Dedifferentiated amniotic fluid mesenchymal stem cell (primary cell): ENCODE results near the gene UQCR11.

Experiments
- DNase-seq: peaks from one replicate; pipeline ENCODE4 v3.0.0-alpha.2; 2016; ENCODE audit errors: extremely low spot score

Gene UQCR11

DNA sequence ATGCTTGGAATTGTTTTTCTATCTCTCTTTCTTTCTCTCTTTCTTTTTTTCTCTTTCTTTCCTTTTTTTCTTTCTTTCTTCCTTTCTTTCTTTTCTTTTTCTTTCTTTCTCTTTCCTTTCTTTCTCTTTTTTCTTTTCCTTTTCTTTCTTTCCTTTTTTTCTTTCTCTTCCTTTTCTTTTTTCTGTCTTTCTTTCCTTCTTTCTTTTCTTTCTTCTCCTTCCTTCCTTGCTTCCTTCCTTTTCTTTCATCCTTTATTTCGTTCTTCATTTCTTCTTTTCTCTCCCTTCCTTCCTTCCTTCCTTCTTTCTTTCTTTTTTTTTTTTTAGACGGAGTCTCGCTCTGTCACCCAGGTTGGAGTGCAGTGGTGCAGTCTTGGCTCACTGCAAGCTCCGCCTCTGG lies 35.3 kb downstream of the UQCR11 start:
- no peak for DNase-seq

DNA sequence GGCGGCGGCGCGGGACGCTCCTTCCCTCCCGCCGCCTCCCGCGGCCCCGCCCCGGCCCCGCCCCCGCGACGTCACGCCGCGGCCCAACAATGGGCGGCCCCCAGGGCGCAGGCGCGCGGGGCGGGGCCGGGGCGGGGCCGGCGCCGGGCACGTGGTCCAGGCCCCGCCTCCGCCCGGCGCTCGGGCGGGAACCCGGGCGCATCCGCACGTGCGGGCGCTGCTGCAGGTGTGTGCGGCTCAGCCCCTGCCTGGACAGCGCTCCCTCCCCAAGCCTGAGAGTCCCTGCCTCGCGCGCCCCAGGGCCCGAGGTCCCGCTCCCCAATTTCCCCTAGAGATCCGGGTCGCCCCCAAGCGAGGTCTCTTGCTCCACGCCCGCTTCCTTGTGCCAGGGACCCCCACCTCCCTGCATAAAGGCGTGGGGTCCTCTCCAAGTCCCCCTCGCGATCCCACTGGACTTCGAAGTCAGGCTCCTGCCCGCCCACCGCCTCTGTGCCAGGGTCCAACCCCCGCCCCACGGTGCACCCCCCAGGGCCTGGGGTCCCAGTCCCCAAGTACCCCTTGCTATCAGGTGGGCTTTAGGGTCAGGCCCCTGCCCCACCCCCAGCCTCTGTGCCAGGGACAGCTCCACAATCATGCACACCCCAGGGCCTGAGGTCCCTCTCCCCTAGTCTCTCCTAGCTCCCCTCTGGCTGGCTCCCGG lies 36.8 kb downstream of the UQCR11 start, which contains the start of gene MEX3D:
Gene MEX3D (minus strand): TSS at position 6 of the 700 bp plus-strand sequence. CDS start 267 bp downstream, outside the sequence.
- peak; percentile 29 for DNase-seq

DNA sequence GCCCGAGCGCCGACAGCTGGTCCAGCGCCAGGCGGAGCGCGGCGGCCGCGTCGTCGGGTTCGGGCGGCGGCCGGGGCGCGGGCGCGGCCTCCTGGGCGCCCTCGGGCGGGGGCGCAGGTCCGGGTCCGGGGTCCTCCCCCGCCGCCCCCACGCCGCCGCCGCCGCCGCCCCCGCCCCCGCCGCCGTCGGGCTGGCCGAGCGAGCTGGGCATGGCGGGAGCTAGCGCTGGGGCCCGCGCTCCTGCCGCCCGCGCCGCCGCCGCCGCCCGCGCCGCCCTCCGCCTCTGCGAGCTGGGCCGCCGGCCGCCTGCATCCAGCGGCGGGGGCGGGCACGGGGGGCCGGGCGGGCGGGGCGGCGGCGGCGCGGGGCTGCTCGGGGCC lies 37.4 kb downstream of the UQCR11 start:
- DNase-seq, result no peak

DNA sequence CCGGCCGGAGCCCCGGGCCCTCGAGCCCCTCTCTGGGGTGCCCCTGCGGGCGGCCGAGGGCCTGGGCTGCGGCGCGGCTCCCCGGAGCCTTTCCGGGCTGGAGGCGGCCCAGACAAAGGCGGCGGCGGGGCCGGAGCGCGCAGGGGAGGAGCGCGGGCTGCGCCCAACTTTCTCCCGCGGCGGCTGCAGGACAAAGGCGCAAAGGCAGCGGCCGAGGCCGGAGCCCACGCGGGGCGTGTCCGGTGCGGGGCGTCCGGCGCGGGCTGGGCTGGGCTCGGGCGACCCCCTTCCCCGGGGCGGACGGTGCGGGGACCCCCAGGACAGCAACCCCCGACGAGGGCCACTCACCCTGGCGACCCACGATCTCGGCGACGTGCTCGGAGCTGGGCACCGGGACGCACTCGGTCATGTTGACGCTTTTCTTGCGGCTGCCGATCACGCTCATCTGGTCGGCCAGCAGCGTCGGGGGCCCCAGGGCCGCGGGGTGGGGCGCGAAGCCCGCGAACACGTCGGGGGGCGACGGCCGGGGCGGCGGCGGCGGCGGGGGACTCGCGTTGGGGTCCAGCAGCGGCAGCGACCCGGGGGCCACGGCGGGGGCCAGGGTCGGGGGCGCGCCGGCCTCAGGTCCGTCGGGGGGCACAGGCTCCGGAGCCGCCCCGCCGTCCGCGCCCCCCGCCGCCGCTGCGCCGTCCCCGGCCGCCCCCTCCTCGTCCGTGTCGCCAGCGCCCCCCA lies 38.0 kb downstream of the UQCR11 start:
- DNase-seq, result no peak

DNA sequence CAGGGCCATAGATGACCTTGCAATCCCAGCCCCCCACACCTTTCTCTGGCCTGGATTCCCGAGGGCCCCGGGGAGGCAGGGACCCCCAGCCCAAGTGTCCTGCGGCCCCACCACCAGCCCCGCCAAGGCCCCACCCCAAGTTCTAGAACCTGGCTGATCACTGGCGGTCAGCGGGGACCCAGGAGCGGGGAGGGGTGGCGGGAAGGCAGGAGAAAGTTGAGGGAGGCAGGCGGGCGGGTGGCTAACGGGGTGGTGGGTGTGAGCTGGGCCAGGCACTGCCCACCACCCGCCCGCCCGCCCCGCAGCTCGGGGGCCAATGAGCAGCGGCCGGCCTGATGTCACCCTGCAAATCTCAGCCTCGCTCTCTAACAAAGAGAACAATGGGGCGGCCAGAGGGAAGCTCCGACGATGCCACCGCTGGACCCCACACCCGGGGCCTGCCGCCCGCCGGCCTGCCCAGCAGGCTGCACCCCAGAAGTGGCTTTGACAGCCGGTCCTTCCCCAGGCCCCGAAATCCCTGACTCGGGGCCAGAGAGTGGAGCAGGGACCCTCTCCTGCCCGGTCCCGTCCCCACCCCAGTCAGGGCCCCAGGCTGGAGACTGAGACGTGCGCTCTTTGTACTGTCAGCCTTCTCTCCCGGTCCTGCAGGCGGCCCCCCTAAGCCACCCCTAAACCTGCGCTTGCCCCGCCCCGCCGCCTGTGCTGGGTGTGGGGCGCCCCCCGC lies 38.7 kb downstream of the UQCR11 start:
- peak; percentile 69 for DNase-seq

DNA sequence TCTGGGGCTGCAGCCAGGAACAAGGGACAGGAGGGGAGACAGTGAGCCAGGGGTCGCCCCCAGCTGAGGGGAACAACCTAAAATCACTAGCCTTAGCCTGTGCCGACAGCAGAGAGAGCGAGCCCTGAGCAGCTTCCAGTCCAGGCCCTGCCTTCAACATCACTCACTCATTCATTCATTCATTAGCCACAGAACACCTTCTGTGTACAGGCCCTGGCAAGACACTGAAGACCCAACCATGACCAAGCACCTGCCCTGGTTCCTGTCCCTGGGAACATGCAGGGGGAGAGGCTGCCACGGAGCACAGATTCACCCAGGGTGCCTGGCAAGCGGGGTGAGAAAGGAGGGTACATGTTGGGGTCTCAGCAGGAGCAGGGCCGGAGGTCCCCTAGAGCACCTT lies 42.0 kb downstream of the UQCR11 start:
- DNase-seq, result no peak

DNA sequence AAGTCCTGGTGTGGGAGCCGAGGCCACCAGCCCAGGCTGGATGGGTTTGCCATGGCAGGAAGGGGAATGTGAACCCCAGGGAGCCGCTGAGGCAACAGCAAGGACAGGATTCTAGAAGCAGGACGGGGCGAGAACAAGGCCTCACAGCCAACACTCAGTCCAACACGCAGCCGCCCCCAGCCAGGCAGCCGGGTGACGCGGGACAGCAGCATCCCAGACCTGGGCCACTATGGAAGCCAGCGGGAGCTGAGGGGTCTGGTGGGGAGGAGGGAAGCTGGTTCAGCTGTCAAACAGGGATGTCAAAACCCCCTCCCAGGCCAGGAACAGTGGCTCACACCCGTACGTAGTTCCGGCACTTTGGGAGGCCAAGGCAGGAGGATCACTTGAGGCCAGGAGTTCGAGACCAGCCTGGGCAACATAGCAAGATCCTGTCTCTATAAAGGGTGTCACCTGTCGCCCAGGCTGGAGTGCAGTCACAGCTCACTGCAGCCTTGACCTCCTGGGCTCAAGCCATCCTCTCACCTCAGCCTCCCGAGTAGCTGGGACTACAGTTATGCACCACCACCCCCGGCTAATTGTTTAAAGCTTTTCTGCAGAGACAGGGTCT lies 43.9 kb downstream of the UQCR11 start:
- no peak for DNase-seq

DNA sequence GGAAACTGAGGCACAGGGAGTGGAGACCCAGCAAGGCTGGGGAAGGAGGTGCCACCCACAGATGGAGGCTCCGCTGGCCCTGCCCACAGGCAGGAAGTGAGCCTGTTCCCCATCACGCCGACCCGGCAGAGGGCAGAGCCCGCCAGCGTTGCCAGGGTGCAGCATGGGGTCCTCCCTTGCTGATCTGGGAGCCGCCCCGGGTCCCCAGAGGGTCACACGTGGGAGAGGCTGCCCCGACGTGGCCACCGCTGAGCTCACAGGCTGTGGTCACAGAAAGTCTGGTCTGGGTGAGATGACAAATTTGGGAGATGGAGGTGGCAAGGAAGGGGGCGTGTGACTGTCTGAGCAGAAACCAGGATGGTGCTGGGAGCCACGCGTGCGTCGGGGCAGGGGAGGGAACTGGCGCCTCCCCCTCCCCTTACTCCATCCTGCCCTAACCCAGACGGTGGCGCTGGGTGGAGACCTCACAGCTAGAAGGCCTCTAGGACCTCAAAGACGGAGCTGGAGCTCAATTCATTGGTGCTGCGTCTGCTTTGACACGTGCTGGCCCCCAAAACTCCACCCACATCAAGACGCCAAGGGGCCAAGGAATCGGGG lies 44.9 kb downstream of the UQCR11 start:
- DNase-seq, result no peak

DNA sequence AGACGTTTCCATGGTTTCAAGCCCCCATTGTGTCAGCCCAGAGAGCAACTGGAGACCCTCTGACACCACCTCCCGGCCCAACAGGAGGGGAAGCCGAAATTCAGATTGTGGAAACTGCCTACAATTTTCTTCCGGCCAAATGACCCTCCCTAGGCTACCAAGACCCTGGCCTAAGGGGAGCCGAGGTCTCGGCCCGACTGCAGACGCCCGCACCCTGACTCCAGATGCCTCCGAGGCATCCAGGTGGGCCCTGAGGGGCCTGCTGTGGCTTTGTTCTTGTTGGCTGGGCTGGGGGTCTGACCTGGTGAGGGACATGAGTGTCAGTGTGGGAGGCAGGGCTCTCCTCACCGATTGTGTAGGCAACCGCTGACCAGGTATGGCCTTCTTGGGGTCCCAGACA lies 46.7 kb downstream of the UQCR11 start:
- no peak for DNase-seq

DNA sequence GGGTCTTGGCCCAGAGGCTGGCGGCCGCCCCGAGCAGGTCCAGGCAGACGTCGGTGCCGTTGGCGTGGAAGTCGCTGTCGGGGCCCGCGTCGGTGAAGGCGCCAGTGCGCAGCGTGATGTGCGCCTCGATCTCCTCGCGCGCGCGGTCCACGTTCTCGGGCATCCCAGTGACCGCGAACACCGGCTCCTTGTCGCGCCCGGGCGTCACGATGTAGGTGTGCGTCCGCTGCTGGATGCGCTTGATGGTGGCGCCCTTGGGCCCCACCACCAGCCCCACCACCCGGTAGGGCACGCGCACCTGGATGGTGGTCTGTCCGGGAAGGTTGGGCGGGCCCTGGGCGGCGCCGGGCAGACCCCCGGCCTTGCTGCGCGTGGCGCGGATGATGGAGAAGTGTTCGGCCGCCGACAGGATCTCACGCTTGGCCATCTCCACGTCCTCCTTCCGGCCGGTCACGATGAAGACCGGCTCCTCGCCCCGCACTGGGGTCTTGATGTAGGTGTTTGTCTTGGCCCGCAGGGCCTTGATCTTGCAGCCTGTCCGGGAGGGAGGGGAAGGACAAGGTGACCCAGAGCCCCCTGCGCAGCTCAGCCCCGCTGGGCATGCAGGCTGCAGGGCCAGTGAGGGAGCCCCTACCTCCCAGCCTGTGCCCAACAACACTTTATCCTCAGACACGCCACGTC lies 48.7 kb downstream of the UQCR11 start:
- DNase-seq, result no peak

DNA sequence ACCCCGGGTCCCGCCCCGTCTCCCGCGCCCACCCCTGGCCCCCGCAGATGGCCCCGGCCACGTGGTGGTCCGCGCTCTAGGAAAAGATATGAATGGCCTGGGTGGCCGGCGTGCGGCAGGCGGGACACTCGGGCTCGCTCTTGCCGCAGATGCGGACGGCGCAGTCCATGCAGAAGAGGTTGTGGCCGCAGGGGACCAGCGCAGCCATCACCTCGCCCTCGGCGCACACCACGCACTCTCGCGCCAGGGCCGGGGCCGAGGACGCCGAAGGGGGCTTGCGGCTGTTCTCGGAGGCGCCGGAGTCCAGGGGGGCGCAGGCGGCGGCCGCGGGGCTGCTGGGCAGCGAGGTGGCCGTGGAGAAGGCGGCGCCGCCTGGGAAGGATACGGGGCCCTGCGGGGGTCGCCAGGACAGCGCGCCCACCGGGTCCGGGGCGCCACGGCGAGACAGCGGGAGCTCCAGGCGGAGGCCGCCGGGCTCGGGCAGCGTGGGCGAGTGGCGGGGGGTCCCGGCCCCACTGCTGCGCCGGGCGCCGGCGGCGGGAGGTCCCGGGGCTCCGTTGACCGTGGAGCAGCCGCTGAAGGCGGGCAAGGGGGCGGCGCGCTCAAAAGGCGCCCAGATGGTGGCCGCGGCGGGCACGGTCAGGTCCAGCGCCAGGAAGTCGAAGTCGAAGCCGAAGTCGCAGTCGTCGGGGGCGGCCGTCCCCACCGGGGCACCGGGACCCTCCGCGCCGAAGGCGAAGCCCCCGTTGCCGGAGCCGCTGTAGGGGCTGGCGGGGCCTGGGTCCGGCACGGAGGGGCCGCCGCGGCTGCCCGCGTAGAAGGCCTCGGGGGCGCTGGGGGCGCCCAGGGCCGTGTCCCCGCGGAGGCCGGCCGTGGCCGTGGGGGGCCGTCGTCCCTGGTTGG lies 49.5 kb downstream of the UQCR11 start:
- no peak for DNase-seq

DNA sequence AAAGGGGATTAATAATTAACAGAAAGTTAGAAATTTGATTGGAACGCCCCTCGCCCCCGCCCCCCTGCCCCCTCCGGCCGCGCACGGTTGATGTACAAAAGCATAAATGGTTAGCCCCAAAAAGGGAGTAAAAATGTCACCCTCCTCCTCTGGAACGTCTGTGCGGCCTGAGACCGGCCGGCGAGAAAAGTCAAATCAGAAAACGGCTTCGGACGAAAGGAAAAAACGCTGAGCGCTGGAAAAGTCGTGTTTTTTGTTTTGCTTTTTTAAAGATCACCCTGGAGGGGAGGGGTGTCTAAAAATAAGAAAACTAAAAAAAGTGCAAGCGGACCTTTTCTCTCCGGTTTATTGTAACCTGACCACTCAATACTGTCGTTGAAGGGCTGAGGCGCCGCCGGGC lies 50.3 kb downstream of the UQCR11 start:
- DNase-seq, result no peak

DNA sequence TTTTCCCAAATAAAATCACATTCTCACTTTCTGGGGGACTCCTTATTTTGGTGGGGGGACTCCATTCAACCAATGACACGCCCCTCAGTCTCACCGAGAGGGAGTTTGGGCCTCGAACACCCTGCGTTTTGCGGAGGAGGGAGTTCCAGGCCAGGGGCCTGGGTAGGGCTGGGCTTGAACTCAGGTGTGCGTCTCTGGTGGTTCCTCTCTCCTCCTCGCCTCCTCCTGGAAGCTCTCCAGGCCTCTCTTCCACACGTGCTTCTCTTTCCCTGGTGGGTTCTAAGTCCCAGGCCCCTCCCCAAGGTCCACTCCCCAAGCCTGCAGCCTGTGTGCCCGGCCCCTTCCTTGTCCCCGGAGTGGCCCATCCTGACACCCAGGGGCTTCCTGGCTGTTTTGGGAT lies 51.8 kb downstream of the UQCR11 start:
- no peak for DNase-seq

DNA sequence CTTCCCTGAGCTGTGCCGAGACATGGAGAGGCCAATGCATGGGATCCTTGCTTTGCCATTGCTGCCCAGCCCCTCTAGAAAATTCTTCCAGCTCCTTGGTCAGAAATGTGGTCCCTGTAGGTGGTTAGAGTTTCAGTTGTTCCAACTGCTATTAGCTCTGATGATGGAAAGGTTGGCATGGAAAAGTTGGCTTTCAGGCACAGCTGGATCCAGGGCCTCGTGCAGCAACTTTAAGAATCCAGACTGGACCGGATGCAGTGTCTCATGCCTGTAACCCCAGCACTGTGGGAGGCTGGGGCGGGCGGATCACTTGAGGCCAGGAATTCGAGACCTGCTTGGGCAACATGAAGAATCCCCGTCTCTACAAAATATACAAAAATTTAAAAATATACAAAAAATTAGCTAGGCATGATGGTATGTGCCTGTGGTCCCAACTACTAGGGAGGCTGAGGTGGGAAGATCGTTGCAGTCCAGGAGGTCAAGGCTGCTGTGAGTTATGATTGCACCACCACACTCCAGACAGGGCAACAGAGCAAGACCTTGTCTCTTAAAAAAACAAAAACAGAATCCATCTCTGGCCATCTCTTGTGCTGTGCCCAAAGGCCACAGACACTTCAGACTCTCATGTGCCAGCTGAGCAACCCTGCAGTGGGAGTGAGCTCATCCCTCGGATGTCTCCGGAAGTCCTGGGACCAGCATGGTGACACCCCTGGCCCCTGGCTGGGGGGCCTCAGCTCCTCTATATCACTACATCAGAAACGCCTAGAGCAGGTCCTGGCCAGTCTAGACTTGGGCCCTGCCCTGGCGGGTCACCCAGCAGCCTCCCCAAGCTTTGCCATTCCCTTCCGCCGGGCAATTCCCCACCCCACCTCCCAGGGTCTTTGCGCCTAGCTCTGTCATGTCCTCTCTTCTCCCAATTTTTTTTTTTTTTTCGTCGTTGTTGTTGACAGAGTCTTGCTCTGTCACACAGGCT lies 53.9 kb downstream of the UQCR11 start:
- DNase-seq, result no peak

DNA sequence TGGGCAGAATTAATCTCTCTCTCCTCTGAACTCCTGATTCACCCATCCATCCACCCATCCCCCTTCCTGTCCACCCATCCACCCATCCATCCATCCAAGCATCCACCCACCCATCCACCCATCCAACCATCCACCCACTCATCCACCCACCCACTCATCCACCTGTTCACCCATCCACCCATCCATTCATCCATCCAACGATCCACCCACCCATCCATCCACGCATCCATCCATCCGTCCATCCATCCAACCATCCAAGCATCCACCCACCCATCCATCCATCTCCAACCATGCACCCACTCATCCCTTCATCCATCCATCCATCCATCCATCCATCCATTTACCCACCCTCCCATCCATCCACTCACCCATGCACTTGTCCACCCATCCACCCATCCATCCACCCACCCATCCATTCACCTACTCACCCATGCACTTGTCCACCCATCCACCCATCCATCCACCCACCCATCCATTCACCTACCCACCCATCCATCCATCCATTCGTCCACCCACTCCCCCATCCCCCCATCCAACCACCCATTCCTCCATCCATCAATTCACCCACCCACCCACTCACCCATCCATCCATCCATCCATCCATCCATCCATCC lies 55.8 kb downstream of the UQCR11 start:
- no peak for DNase-seq
